Esophagus muscularis mucosa (tissue), 3 donors: ENCODE measurements around the gene DNAI1.
"Not testable (repeated sequence)": the region's sequence is repeated elsewhere in the genome, so short reads cannot be mapped to it uniquely, and the experiment has no call there.

ENCODE experiments used
- CTCF ChIP-seq, 3 experiments: fragments of 200-600 bp in 2 of 3; fragments of 450-650 bp in 1 of 3; sonication (generic) in 2 of 3; IDR thresholded peaks; one replicate each; pipeline ENCODE4 v1.5.1; 2017 to 2019; ENCODE audit warnings: antibody characterized with exemption in 3 of 3, mild to moderate bottlenecking in 2 of 3, moderate library complexity in 1 of 3
- POLR2A ChIP-seq: fragments of 450-650 bp; IDR thresholded peaks from one replicate; pipeline ENCODE4 v1.6.1; 2017; ENCODE audit warnings: antibody characterized with exemption, moderate library complexity, mild to moderate bottlenecking, low read depth
- POLR2AphosphoS5 ChIP-seq, 2 donors: sonication (generic); formaldehyde crosslinking; IDR thresholded peaks; one replicate each; pipeline ENCODE4 v1.6.1; 2017; ENCODE audit warnings: antibody characterized with exemption in 2 of 2

GRCh38 chr9:34481620-34482019 lies 23.0 kb downstream of the DNAI1 start:
- TF ChIP-seq CTCF (IDR thresholded peaks at IDR 0.05); POLR2A; POLR2AphosphoS5 (IDR thresholded peaks at IDR 0.05): not testable (repeated sequence)
